ENCODE results near the gene UBE2M.

UBE2M gene

GRCh38 chr19:58553799-58554493, 4.5 kb downstream of the UBE2M start:
- no peak for DNase-seq
- peak overlapping the region; percentile 78 for H3K27ac ChIP-seq
- H3K27me3 ChIP-seq (ENCODE audit: insufficient read depth, low read depth, severe bottlenecking): no peaks in the 10 kb centered on the region
- H3K4me3 ChIP-seq (ENCODE audit: low read depth, low read length): peak overlapping the region; percentile 86
- peaks cover 63% of the 10 kb centered on the region for H3K36me3 ChIP-seq
- H3K9me3 ChIP-seq (ENCODE audit: severe bottlenecking): no peaks in the 10 kb centered on the region
- no peak for TF ChIP-seq CTCF (IDR thresholded peaks at IDR 0.05; ENCODE audit: low read depth, low read length)

- no peak for TF ChIP-seq CTCF (IDR thresholded peaks at IDR 0.05; ENCODE audit: low read depth, low read length)
- H3K9me3 ChIP-seq (ENCODE audit: severe bottlenecking): no peaks in the 10 kb centered on the region
- H3K36me3 ChIP-seq: peaks cover 72% of the 10 kb centered on the region
- no peak for DNase-seq
- H3K4me3 ChIP-seq (ENCODE audit: low read depth, low read length): no peak overlapping the region
- no peaks in the 10 kb centered on the region for H3K27me3 ChIP-seq (ENCODE audit: insufficient read depth, low read depth, severe bottlenecking)
- H3K27ac ChIP-seq: peak overlapping the region; percentile 78
Measured at GRCh38 chr19:58552655-58553054, 5.8 kb downstream of the UBE2M start.

GRCh38 chr19:58551577-58552471, 6.6 kb downstream of the UBE2M start:
- H3K36me3 ChIP-seq: peaks cover 75% of the 10 kb centered on the region
- no peaks in the 10 kb centered on the region for H3K27me3 ChIP-seq (ENCODE audit: insufficient read depth, low read depth, severe bottlenecking)
- H3K9me3 ChIP-seq (ENCODE audit: severe bottlenecking): no peaks in the 10 kb centered on the region
- no peak overlapping the region for H3K4me3 ChIP-seq (ENCODE audit: low read depth, low read length)
- no peak for DNase-seq
- no peak for TF ChIP-seq CTCF (IDR thresholded peaks at IDR 0.05; ENCODE audit: low read depth, low read length)
- H3K27ac ChIP-seq: peak overlapping the region; percentile 78; the same call in 1 of the 2 replicates

GRCh38 chr19:58551123-58551497, 7.3 kb downstream of the UBE2M start:
- no peak overlapping the region for H3K27ac ChIP-seq
- no peak overlapping the region for H3K4me3 ChIP-seq (ENCODE audit: low read depth, low read length)
- no peak for TF ChIP-seq CTCF (IDR thresholded peaks at IDR 0.05; ENCODE audit: low read depth, low read length)
- no peaks in the 10 kb centered on the region for H3K27me3 ChIP-seq (ENCODE audit: insufficient read depth, low read depth, severe bottlenecking)
- no peaks in the 10 kb centered on the region for H3K9me3 ChIP-seq (ENCODE audit: severe bottlenecking)
- no peak for DNase-seq
- H3K36me3 ChIP-seq: peaks cover 75% of the 10 kb centered on the region

DNA sequence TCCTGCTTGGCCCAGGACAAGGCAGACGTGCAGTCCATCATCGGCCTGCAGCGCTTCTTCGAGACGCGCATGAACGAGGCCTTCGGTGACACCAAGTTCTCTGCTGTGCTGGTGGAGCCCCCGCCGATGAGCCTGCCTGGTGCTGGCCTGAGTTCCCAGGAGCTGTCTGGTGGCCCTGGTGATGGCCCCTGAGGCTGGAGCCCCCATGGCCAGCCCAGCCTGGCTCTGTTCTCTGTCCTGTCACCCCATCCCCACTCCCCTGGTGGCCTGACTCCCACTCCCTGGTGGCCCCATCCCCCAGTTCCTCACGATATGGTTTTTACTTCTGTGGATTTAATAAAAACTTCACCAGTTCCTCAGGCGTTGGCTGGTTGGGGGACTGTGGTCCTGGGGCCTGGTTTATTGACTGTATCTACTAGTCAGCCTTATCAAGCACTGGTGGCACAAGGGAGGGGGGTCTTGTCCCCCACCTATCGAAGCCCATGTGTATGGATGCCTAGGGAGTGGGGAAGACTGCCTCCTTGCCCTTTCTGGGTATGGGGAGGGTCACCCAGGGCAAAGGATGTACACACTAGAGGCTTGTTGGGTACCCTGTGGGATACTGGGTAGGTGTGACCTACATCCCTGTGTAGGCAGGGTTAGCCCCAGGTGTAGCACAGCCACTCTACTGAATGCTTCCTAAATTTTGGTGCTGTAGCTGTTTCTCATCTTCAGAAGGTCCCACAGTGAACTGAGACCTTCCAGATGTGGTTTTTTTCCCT, 7.9 kb downstream of the UBE2M start:
- H3K36me3 ChIP-seq: peaks cover 76% of the 10 kb centered on the region
- TF ChIP-seq CTCF (IDR thresholded peaks at IDR 0.05; ENCODE audit: low read depth, low read length): no peak
- no peak for DNase-seq

More for the DNA sequence above, 7.9 kb downstream of the UBE2M start:
- H3K4me3 ChIP-seq (ENCODE audit: low read depth, low read length): no peak overlapping the region
- H3K9me3 ChIP-seq (ENCODE audit: severe bottlenecking): no peaks in the 10 kb centered on the region
- no peaks in the 10 kb centered on the region for H3K27me3 ChIP-seq (ENCODE audit: insufficient read depth, low read depth, severe bottlenecking)
- H3K27ac ChIP-seq: no peak overlapping the region

Data from WERI-Rb-1 (cell line).